GM21526 (cell line): ENCODE results near the gene CAPRIN1.

ENCODE experiments used
- ATAC-seq: cut with Tn5 transposase; IDR thresholded peaks from one replicate; pipeline ENCODE4 v1.9.1; 2021; ENCODE audit warnings: moderate library complexity; ENCODE audit not compliant: unreplicated experiment, low FRiP score

The CAPRIN1 gene

GRCh38 chr11:34051349-34052035 is at the start of gene CAPRIN1:
CAPRIN1 (plus strand) TSS chr11:34051731; CDS start chr11:34052421, 690 bp downstream.
- ATAC-seq, result peak; percentile 54

GRCh38 chr11:34002420-34002819 is 49.1 kb upstream of the CAPRIN1 start:
- ATAC-seq, result no peak

- ATAC-seq, result no peak
These were observed 47.3 kb upstream of the CAPRIN1 start for GRCh38 chr11:34004236-34004635.

- ATAC-seq, result no peak
These were observed 44.7 kb upstream of the CAPRIN1 start for GRCh38 chr11:34006876-34007275.

- ATAC-seq, result no peak
These were observed 38.8 kb upstream of the CAPRIN1 start for GRCh38 chr11:34012734-34013133.

GRCh38 chr11:34013898-34014571 is 37.5 kb upstream of the CAPRIN1 start:
- ATAC-seq, result no peak

- no peak for ATAC-seq
These were observed 29.4 kb upstream of the CAPRIN1 start for GRCh38 chr11:34021977-34022735.

- no peak for ATAC-seq
These were observed 25.1 kb upstream of the CAPRIN1 start for GRCh38 chr11:34026432-34026831.

- no peak for ATAC-seq
These were observed 23.8 kb upstream of the CAPRIN1 start for GRCh38 chr11:34027516-34028408.

- ATAC-seq, result no peak
These were observed 23.1 kb upstream of the CAPRIN1 start for GRCh38 chr11:34028425-34028824.

GRCh38 chr11:34029176-34029575 is 22.4 kb upstream of the CAPRIN1 start:
- no peak for ATAC-seq

GRCh38 chr11:34030382-34030781 is 21.1 kb upstream of the CAPRIN1 start:
- no peak for ATAC-seq

GRCh38 chr11:34033399-34033798 is 18.1 kb upstream of the CAPRIN1 start:
- no peak for ATAC-seq

GRCh38 chr11:34034053-34034452 is 17.5 kb upstream of the CAPRIN1 start:
- ATAC-seq, result no peak

GRCh38 chr11:34036456-34036855 is 15.1 kb upstream of the CAPRIN1 start:
- ATAC-seq, result no peak

- no peak for ATAC-seq
These were observed 14.5 kb upstream of the CAPRIN1 start for GRCh38 chr11:34037016-34037415.

- no peak for ATAC-seq
These were observed 11.0 kb upstream of the CAPRIN1 start for GRCh38 chr11:34040571-34040970.

- no peak for ATAC-seq
These were observed 6.7 kb upstream of the CAPRIN1 start for GRCh38 chr11:34044664-34045485.

GRCh38 chr11:34049028-34049427 is 2.5 kb upstream of the CAPRIN1 start:
- no peak for ATAC-seq
